Measurements from ENCODE around the gene DLEC1.
"Not testable (repeated sequence)": the region's sequence is repeated elsewhere in the genome, so short reads cannot be mapped to it uniquely, and the experiment has no call there.

The DLEC1 gene

GRCh38 chr3:38085311-38085942, 46.4 kb downstream of the DLEC1 start:
- no peak for DNase-seq

GRCh38 chr3:38085943-38086324, 46.9 kb downstream of the DLEC1 start:
- no peak for DNase-seq

DNA sequence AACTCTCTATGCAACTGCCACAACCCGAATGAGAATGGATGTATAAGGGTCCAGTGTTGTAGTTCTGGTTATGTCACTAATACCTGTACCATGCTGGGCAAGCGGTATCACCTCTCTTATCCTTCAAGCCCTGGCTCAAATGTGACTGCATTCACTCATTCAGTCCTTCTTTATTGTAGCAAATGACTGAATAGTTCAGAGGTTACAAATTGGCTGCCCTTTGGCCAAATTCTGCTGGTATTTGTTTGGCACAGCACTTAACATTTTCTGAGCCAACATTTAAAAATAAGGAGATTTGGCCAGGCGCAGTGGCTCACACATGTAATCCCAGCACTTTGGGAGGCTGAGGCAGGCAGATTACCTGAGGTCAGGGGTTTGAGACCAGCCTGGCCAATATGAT, 47.5 kb downstream of the DLEC1 start:
- no peak for DNase-seq

- DNase-seq, result not testable (repeated sequence)
Observed at GRCh38 chr3:38087278-38087677, 48.3 kb downstream of the DLEC1 start.

GRCh38 chr3:38088126-38089078, 49.4 kb downstream of the DLEC1 start:
- DNase-seq, result no peak

- no peak for DNase-seq
Observed at GRCh38 chr3:38089163-38089562, 50.2 kb downstream of the DLEC1 start.

- no peak for DNase-seq
Observed at GRCh38 chr3:38090453-38090852, 51.4 kb downstream of the DLEC1 start.

- DNase-seq, result no peak
Observed at GRCh38 chr3:38094999-38095398, 56.0 kb downstream of the DLEC1 start.

GRCh38 chr3:38095669-38096483, 56.9 kb downstream of the DLEC1 start:
- no peak for DNase-seq

- DNase-seq, result no peak
Observed at GRCh38 chr3:38097446-38098375, 58.7 kb downstream of the DLEC1 start.

DNA sequence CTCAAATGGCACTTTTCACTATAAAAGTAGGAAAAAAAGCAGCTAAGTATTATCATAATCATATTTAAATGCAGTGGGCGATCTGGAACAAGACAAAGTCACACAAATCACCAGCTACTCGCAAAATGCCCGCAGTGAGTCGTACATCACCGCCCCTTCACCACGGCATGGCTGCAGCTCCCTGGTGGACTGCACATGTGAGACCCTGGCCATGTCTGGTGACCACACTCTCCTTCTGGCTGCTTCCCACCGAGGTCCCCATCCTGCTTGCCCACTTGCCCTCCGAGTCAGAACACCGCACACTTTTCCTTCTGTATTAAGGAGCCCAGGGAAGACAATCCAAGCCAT, 59.3 kb downstream of the DLEC1 start:
- no peak for DNase-seq

- DNase-seq, result no peak
Observed at GRCh38 chr3:38099518-38099917, 60.5 kb downstream of the DLEC1 start.

DNA sequence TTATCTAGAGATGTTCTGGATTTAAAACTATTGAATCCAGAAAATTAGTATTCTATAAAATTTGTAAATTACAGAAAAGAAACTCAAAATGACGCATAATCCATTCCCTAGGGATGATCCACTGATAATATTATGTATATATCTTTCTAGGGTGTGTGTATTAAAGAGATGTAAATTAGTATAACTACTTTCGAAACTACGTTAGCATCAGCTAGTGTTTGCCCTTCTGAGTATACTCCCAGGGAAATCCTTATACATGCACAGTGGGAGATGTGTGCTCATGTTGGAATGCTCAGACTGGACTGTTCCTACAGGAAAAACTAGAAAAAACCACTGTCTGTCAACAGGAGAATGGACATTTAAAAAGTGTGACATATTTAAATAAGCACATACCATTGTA, 61.5 kb downstream of the DLEC1 start:
- no peak for DNase-seq

- no peak for DNase-seq
Observed at GRCh38 chr3:38101811-38102443, 62.9 kb downstream of the DLEC1 start.

DNA sequence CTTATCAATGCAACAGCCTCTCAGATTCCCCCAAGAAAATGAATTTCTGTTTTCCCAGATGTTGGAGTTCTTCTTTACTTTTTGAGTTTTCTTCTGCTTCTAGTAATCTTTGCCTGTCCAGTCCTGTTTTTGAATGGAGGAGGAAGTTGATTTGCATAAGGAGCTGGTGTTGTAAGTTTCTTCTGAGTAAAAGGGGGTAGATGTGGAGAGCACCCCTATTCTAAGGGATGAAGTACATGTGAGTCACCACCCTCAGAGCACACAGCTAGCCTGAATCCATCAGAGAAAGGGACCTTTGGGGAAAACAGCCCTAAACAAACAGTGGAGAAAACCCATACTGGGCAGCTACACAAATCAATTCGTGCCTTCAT, 63.4 kb downstream of the DLEC1 start:
- DNase-seq, result no peak

GRCh38 chr3:38105525-38105924, 66.5 kb downstream of the DLEC1 start:
- DNase-seq, result no peak

- DNase-seq, result no peak
Observed at GRCh38 chr3:38107911-38108648, 69.1 kb downstream of the DLEC1 start.

DNA sequence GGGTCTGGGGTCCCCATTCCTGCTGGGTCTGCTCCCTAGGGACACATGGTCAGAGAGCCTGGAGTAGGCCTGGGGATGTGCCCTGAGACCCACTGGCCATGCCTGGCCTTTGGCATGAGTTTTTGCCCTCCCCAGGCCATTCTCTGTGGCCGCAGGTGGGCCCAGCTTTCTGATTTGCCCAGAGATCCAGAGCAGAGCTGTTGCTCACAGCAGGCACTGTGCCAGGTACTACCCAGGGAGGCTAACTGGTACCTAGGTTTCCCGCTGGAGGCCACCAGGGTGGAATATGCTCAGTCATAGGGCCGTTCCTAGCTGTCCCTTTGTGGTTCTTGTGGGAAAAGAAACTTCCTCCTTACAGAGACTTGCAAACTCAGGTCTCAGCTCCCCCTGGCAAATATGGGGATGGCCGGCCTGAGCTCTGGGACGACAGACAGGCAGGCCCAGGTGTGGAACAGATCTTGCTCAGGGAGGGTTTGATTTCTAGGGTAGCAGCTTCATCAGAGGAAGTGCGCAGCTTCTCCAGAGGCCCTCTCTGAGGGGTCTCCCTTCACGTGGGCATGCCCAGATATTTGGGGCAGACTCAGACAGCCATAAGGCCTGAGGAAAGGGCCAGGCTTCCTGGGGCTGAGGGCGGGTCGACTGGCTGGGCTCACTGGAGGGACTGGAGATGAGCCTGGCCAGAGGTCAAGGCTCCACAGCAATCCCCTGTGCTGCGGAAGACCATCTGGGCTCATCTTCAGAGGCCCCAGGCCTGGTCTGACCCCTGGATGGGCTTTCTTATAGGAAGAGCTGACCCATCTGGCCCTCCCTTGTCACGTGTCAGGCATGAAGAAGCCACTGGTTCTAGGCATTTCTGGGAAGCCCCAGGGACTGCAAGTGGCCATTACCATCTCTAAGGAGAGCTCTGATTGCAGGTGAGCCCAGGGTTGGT, 69.9 kb downstream of the DLEC1 start:
- no peak for DNase-seq

- DNase-seq, result no peak
Observed at GRCh38 chr3:38109580-38110313, 70.7 kb downstream of the DLEC1 start.

All from activated naive CD4-positive, alpha-beta T cell treated with Interleukin-2 at 50 U/mL for 16 hours (primary cell).